Stimulated activated CD4-positive, alpha-beta T cell treated with anti-CD3 and anti-CD28 coated beads, Interleukin-4, amount 100 ng/mL, for 48 hours (primary cell): Measurements from ENCODE around the gene RTN4.

ENCODE experiments used
- DNase-seq, 2 donors: peaks; one replicate each; pipeline ENCODE4 v3.0.0-alpha.2; 2020; ENCODE audit warnings: low read depth in 2 of 2

The RTN4 gene

DNA sequence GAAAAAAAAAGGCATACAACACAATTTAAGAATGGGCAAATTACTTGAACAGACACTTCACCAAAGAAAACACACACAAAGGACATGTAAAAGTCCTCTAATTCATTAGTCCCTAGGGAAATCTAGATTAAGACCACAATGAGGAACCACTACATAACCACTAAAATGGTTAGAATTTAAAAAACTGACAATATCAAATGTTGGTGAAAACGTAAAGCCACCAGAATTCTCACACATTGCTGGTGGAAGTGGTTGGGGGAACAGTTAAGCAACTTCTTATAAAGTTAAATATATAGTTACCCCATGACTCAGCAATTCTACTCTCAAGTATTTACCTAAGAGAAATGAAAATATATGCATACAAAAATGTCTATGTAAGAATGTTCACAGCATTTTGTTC, 11.8 kb downstream of the RTN4 start:
- no peak for DNase-seq

DNA sequence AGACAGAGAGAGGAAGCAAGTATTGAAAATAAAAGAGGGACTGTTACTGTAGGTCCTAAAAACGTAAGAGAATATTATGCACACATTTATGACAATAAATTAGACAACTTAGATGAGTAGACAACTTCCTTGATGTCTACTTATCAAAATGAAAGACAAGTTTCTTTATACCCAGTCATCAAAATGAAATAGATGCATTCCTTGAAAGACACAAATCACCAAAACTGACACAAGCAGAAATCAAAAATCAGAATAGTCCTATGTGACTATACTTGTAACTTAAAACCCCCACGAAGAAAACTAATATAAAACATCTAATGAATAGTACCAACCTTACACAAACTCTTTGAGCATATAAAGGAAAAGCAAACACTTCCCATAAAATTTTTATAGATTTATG, 14.5 kb downstream of the RTN4 start:
- no peak for DNase-seq

DNA sequence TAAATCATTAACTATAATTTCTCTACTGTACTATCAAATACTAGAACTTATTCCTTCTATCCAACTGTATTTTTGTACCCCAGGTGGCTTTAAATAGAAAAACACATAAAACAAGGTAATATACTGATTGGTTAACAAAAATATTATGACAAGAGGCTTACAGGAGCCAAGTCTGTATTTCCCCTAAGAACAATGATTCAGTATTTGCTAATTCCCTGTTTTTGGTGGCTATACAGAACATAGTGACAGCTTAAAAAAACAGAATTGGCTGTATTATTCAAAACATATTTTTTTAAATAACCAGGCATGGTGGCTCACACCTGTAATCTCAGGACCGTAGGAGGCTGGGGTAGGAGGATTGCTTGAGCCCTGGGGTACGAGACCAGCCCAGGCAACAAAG, 16.3 kb downstream of the RTN4 start:
- DNase-seq = no peak

DNA sequence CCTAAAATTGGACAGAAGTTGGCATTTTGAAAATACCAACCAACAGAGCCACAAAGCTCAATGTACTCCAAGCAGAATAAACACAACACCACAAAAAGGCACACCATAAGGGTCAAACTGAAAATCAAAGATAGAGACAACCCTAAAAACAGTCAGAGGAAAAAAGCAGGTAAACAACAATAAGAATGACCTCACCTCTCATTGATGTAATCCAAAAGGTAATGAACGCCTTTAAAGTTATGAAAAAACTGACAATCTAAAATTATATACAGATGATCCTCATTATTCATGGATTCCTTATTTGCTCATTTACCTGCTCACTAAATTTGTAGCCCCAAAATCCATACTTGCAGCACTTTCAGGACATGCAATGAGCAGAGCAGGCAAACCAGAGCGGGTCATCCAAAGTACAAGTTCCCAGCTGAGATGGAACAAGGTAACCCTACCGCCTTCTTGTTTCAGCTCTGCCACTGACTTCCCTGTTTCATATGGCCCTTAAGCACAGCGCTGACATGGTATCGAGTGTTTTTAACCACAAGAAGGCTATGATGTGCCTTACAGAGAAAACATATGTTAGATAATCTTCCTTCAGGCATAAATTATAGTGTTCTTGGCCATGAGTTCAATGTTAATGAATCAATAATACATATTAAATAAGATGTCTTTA, 17.0 kb downstream of the RTN4 start:
- no peak for DNase-seq

DNA sequence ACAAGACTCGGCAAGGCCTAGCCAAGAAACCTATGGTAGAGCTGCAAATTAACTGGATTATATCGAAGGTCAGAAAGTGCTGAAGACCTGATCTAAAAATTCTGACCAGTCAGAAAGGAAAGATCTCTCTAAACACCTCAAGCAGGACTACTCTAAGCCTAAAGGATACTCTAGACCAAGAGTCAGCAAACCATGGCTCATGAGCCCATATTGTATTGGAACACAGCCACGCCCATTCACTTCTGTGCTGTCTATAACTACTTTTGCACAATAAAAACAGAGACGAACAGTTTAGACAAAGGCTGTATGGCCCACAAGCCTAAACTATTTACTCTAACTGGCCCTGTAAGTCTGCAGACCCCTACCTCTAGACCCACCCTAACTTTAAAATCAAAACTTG, 18.7 kb downstream of the RTN4 start:
- no peak for DNase-seq

DNA sequence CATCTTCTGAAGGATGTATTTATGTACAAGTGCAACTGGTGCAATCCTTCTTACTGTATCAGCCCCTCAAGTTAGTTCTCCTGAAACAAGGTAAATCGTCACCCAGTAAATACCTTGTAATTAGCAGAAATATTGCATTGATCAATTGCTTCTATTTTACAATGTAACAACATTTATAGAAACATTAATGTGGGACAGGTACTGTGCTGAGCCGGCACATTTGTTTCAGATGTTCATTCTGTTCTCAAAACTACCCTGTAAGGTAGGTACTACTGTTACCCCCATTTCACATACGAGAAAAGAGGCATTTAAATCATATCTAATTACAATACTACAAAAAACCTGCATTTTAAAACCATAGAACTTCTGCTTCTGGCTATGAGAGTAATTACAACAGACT, 19.5 kb downstream of the RTN4 start:
- DNase-seq = no peak

DNA sequence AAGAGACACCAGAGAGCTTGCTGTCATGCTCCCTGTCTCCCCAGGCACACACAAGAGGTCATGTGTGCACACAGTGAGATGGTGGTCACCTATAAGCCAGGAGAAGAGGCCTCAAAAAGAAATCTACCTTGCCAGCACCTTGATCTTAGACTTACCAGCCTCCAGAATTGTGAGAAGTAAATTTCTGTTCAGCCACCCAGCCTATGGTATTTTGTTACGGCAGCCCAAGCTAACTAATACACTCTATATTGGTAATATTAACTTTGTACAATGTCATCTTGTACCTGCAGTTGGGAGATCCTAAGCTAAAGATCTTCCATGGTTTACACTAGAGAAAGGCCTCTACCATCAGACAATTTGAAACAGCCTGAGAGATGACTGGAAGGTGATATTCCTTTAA, 21.2 kb downstream of the RTN4 start:
- DNase-seq = no peak

DNA sequence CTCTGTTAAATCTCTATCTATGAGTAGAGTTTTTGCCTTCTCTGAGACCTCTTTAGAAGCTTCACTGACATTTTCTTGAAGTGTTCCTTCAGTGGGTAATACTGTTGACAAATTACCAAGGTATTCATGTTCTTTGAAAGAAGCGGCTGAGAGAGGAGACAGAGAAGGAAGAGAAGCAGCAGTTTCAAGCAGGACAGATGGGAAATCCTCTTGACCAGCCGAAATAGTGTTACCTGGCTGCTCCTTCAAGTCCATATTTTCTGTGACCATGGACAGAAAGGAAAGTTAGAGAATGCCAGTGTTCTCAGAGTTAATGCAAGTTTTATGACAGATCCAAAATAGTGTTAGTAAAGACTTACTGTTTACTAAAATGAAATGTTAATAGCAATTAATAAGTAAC, 23.0 kb downstream of the RTN4 start:
- DNase-seq = no peak

DNA sequence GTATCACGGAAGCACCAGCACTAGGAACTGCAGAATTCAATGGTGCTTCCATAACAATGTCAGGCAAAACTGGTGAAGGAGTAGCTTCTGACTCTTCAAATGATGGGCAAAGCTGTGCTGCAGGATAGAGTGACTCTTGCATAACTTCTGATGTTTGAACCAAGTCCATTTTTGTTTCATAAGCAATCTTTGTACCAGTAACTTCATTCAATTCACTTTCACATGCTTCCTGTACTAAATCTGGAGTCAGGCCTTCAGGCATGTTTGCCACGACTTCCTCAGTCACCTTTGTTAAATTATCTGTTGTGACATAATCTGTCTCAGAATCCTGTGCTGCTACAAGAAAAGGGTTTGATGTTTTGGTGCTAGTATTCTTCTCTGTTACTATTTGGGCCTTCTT, 24.0 kb downstream of the RTN4 start:
- no peak for DNase-seq

DNA sequence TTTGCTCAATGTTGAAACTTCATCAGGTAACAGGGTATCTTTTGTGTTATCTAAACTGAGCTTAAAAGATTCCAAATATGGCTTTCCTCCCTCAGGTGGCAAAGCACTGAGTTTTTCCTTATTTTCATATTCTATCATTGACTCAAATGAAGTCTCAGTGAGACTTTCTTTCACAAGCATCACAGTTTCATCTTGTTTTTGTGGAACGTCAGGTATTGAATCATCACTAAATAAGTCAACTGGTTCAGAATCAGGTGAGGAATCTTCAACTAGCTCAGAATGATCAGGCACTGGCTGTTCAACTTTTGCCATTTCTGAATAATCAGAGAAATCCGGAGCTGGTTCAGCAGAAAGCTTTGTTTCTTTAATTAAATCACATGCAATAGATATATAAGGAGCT, 24.6 kb downstream of the RTN4 start:
- DNase-seq = no peak

DNA sequence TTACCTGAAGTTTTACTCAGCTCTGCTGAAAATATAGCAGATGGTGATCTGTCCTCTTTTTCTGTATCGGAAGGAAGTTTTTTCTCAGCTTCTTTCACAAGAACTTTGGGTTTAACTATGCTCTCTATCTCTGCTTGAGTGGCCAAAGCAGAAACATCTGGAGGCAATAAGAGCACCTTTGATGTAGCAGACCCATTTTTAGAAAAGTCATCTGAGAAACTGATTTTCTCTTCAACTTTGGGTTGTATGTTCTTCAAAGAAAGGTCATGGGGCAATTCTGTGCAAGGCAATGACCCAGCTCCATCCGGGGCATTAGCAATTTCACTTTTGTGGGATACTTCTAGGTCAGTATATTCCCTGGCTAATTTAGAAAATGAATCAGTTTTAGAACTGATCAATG, 25.2 kb downstream of the RTN4 start:
- DNase-seq = no peak

DNA sequence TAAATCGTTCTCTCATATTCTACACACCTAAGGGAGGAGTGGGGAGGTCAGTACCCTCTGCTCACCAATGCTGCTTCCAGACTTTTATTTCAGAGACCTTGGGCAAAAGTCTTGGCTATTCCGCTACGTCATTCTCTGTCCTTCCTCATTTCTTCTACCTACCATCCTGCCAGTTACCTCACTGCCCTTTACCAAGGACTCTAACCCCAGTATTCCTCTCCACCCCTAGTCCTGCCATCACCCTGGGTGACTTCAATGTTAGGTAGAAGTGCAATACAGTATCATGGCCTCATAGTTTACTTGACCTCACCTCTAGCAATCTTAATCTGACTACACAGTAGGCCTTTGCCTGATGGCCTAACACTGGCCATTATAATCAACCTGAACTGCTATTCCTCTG, 27.8 kb downstream of the RTN4 start:
- DNase-seq = no peak

DNA sequence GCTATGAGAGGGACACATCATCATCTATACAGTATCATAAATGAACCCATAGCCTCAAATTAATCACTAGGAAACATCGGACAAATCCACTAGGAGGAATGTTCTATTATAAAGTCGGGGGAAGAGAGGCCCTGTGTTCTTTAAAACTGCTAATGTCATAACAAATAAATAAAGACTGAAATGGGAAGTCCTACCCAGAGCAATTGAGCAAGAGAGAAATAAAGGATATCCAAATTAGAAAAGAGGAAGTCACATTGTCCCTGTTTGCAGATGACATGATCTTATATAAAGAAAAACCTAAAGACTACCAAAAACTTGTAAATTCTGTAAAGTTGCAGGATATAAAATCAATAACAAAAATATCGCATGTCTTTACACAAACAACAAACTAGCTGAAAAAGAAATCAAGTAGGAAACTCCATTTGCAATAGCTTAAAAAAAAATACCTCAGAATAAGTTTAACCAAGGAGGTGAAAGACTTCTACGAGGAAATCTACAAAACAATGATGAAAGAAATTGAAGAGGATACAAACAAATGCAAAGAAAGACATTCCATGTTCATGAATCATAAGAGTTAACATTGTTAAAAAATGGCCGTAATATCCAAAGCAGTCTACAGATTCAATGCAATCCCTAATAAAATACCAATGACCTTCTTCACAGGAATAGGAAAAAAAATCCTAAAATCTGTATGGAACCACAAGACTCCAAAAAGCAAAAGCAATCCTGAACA, 30.6 kb downstream of the RTN4 start:
- no peak for DNase-seq

DNA sequence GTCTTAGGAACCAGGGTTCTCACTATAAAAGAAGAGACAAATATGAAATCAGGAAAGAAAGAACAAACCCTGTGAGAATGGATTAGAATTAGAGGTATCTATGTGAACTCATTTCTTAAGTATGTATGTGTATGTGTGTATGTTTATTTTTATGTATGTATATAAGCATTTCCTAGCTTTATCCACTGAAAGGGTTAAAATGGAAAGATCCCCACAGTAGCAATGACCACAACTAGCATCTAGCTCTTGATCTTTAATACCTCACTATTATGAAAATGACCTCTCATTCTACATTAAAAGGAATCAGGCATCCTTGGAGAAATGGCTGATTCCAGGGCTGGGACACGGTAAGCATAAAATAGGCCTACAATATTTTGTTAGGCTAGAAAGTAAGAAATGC, 31.6 kb downstream of the RTN4 start:
- no peak for DNase-seq

DNA sequence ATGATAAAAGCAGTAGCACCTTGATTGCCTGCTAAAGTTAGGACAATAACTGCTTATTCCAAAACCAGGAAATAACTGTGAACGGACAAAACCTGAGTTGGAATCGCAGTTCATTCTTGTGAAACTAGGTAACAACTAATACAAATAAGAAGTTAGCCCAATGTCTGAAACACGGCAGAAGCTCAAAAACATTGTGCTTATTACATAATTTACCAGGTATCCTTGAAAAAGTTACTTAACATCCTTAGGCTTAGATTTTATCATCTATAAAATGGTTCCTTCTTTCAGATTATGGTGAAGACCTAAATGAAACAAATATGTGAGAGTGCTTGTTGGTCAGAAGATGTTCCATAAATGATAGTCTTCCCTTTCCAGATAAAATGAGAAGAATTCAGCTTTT, 32.4 kb downstream of the RTN4 start:
- DNase-seq = no peak

DNA sequence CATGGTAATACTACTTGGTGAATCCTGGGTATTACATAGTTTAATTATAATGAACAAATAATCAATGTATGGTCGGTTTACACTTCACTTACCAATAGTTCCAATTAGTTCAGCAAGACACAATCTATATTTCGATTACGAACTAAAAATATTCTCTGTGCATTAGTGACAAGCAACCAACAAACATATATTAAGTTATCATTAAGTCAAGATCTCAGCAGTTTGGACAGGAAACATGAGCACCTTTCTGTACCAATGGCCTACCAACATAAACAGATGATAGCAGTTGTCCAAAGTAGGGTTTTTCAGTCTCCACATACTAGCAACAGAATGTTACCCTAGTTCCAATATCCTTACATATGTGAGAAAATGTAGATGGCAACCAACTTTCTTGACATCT, 32.8 kb downstream of the RTN4 start:
- DNase-seq = no peak

DNA sequence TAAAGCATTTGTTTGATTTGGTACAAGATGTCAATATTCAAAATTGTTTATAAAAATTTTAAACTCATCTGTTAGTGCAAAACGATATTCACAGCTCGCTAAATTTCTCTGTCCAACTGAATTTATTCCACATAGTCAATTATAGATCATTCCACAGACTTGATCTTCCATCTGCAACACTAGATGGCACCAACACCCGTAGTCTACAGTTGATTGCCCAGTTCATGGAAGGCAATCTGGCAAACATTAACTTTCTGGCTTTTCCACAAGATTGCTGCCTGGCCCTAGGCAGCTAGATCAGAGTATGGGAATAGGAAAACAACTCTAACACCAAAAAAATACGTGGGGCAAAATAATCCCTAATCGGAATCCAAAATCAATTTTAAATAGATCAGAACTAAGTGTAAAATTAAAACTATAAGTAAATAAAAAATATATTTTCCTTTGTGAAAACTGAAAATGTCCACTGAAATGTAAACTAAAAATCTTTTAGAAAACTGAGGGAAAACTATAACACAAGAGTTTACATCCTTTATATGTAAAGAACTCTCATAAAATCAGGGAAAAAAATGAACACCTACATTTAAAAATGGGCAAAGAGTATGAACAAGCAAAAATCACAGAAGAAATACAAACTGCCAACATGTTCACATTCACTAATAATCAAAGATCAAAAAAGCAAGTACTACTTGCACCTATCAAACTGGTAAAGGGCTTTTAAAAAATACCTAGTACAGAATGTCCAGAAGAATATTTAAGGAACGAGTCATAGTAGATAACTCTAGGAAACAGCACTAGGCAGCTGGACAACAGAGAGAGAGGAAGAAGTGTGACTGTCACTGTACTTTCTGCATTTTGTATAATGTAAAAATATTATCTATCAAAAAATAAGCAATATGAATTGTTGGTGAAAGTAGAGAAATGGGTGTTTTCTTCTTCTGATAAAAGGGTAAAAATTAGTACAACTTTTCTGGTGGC, 35.0 kb downstream of the RTN4 start:
- DNase-seq = no peak

DNA sequence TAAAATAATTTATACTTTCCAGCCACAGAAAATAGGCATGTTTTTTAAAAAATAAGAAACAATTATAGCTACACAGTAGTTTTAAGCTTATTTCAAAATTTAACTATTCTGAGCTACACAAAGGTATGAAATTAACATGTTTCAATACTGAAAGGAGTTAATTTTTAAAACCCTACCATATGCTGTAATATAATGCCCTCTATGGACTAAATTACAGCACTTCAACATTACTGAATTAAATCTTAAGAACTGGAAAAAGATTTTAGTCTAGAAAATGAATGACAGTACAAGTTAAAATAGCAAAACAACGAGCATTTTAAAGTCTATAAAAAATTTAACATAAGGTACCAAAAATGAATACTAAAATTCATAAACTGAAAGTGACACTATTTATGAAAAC, 36.3 kb downstream of the RTN4 start:
- DNase-seq = no peak

DNA sequence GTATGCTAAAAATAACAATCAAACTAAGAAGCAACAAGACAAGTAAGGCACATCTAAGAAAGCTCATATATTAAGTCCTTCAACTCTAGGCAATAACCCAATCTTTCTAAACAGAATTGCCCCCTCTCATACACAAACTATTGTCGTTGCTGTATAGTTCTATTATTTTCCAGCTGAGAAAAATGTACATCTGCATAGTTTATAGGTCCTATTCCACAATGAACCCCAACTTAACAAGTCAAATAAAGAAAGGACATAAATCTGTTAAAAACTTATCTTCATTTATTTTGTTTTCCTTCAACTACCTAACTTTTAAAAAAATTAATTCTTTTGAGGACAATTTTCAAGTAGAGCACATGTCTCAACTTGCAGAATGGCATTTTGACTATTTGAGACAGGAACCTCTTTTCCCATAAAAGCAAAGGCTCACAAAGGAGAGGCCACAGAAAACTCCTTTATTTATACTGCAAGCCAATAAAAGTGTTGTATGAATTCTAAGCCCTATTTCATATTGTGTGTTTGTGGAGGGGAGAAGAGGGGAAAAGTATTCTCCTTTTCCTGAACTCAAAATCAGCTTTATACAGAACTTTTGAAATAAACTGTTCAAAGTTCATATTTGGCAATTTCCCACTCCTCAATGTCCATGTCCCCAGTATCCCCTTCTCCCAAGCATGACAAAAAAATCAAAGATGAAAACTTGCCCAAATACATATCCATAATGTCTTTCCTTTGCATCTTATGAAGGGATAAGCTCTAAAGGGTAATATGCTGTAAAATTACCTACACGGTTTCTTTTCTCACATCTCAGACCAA, 37.4 kb downstream of the RTN4 start:
- no peak for DNase-seq

DNA sequence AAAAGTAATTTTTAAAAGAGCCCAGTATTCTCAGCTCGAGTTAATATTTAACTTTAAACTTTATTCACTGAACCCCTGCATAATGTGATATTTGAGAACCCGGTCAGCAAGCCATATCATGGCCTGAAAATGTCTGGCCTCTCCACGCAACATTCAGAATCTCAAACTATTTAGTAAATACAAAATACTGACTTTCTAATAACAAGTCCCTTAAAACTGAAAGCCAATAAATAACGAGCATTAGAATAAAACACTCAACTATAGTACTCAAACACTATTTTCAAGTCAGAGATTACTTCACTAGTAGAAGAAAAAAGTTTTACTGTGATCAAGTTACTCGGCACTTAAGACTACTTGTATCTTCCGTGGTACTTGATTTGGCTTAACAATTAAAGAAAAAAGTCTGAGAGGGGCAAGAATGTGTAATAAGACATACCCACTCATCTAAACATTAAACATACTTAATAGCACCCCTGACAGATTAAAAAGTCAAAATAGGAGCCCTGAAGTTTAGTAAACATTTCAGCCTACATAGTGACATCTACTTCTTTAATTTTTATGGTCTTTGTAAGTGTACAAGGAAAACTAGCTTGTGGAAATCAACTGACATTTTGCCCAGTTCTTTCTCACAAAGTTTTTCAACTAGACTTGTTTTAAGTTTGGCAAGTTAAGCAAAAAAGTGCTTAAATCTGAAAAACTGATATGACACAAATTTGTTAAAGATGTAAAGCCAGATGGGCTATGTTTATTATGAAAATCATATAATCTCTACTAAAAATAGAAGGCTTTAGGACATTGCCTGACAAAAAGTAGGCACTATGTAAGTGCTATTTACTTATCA, 38.2 kb downstream of the RTN4 start:
- no peak for DNase-seq

DNA sequence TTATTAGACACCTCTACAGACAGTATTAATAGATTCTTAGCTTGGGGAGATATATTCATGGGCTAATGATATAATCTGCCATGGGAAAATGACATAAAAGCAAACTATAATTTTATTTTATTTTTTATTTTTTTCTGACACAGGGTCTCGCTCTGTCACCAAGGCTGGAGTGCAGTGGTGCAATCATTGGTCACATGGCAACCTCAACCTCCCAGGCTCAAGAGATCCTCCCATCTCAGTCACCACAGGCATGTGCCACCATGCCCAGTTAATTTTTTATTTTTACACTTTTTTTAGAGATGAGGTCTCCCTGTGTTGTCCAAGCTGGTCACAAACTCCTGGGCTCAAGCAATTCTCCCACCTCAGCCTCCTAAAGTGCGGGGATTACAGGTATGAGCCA, 39.3 kb downstream of the RTN4 start:
- DNase-seq = no peak
